GM12891 (cell line): ENCODE data around the gene CYP8B1.

Experiments
- DNase-seq: peaks from one replicate; pipeline ENCODE4 v3.0.0; 2011; ENCODE audit warnings: low spot score; ENCODE audit not compliant: insufficient read length
- FAIRE-seq: peaks from 2 replicates; lab custom pipeline; 2011; peaks lifted over from hg19 to GRCh38; lab: Jason Lieb, UNC
- PAX5 ChIP-seq: IDR thresholded peaks from 2 replicates; pipeline ENCODE4 v1.6.1; 2011; ENCODE audit warnings: low read length, moderate library complexity, mild to moderate bottlenecking; ENCODE audit not compliant: insufficient read depth, severe bottlenecking
- POLR2A ChIP-seq: IDR thresholded peaks from 2 replicates; pipeline ENCODE4 v1.6.1; 2011; ENCODE audit warnings: low read depth, low read length, control low read depth
- POLR2AphosphoS5 ChIP-seq: IDR thresholded peaks from 2 replicates; pipeline ENCODE4 v1.6.1; 2011; ENCODE audit warnings: low read depth, low read length, control low read depth
- POU2F2 ChIP-seq: IDR thresholded peaks from 2 replicates; pipeline ENCODE4 v1.6.1; 2011; ENCODE audit warnings: low read depth, mild to moderate bottlenecking, control low read depth, low read length, moderate library complexity
- SPI1 ChIP-seq: IDR thresholded peaks from 2 replicates; pipeline ENCODE4 v1.6.1; 2011; ENCODE audit warnings: low read depth, low read length, control low read depth
- TAF1 ChIP-seq: IDR thresholded peaks from 2 replicates; pipeline ENCODE4 v1.6.1; 2011; ENCODE audit warnings: low read depth, low read length, control low read depth

Gene CYP8B1

DNA sequence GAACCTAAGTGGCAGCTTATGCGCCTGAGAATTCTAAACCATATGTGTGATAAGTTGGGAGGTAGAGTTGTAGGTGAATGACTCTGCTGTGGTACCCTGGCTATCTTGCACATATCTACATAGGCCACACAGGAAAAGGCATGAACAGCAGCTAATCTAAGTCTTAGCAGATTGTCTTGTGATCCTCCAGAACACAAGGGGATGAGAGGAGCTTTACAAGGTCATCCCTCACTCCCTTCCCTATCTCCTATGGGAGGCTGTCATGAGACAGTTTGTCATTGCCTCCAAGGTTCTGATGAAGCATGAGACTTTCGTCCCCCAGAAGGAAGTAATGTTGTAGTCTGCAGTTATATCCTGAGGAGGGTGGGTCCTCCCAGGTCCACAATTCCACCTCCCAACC, 26.6 kb upstream of the CYP8B1 start:
- no peak for FAIRE-seq
- no peak for DNase-seq
- no peak for TF ChIP-seq SPI1
- no peak for TF ChIP-seq POLR2A
- TF ChIP-seq POLR2AphosphoS5 = no peak
- TF ChIP-seq PAX5 = no peak
- TF ChIP-seq POU2F2 = no peak
- TF ChIP-seq TAF1 = no peak

DNA sequence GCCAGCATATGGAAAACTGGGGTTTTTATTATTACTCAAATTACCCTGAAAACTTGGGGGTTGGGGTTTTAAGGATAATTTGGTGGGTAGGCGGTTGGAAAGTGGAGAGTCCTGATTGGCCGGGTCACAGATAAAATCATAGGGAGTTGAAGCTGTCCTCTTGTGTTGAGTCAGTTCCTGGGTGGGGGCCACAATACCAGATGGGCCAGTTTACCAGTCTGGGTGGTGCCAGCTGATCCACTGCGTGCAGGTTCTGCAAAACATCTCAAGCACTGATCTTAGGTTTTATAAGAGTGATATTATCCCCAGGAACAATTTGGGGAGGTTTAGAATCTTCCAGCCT, 25.4 kb upstream of the CYP8B1 start:
- no peak for TF ChIP-seq POLR2A
- no peak for DNase-seq

DNA sequence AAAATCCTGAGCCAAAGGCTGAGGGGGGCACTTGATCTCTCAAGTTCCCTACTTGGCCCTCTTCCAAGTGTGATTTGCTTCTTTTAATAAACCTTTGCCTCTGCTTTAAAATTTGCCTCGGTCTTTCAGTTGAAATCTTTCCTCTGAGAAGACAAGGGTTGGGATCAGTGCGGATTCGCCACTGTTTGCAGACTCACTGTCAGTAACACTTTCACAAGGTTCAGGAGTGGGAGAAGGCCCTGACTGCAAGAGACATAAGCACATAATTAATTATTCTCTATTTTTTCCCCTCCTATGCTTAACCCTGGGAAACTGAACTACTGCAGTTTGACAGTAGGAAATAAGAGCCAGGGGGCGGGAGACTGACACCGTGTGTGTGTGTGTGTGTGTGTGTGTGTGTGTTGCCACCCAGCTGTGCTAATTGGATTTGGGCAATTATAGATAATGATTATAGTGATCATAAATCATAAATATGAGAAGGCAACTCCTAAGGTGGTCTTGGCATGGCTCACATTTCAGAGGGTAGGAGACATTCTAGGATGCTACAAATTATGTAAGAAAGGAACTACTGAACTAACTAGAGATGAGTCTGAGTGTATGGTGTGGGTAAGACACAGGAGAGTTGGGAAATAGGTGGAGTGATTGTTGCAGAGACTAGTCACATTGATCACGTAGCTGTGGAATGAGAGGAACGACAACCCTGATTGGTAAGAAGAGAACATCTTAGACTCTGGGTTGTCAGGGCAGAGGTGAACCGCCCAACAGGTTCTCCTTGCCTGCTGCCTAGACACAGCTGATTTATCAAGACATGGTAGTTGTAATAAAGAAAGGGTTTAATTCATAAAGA, 24.8 kb upstream of the CYP8B1 start:
- TF ChIP-seq POLR2AphosphoS5 (no peak), POLR2A (no peak), SPI1 (no peak), PAX5 (no peak), TAF1 (no peak), POU2F2 (no peak)
- no peak for DNase-seq
- FAIRE-seq = no peak

More for the DNA sequence above, 25.4 kb upstream of the CYP8B1 start:
- FAIRE-seq = no peak

DNA sequence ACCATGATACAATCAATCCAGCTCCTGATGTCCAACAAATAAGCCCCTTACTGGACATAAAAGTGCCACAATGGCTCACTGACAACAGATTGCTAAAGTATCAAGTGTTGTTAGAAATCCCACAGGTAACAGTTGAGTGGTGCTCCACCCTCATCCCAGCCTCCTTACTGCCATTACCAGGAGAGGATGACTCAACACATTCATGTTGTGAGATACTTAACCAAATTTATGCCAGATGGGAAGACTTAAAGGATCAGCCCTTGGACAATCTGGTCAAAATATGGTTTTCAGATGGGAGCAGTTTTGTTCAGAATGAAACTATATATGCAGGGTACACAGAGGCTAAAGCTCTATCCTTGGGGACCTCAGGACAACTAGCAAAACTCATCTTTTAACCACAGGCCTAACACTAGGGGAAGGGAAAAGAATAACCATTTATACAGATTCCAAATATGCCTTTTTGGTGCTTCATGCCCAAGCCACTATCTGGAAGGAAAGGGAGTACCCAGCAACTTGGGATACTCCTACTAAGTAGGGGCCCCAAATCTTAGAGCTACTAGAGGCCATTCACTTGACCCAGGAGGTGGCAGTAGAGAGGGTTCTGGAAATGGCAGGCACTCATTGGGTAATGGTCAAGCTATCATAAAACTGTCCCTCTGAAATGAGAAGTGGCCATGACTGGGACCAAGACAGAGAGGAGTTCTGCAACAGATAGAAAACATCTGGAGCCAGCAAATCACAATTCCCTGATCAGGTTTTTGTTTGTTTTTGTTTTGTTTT, 23.4 kb upstream of the CYP8B1 start:
- DNase-seq = no peak
- no peak for FAIRE-seq
- TF ChIP-seq POU2F2 (no peak), TAF1 (no peak), POLR2A (no peak), SPI1 (no peak)

DNA sequence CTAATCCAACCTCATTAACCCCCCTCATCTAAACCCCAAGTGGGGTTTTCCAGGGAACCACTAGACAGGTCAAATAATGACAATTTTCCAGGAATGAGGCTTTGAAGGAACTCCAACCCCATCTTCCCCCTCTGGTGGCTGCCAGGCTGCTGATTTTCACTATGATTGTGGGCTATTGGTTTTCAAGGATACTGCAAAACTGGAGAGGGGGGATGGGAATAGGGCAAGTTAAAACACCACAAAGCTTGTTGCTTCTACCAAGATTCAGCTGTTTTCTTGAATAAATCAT, 19.8 kb upstream of the CYP8B1 start:
- no peak for DNase-seq
- no peak for TF ChIP-seq PAX5
- TF ChIP-seq POU2F2 = no peak
- TF ChIP-seq POLR2A = no peak
- no peak for TF ChIP-seq POLR2AphosphoS5
- no peak for TF ChIP-seq TAF1
- no peak for TF ChIP-seq SPI1
- FAIRE-seq = no peak

DNA sequence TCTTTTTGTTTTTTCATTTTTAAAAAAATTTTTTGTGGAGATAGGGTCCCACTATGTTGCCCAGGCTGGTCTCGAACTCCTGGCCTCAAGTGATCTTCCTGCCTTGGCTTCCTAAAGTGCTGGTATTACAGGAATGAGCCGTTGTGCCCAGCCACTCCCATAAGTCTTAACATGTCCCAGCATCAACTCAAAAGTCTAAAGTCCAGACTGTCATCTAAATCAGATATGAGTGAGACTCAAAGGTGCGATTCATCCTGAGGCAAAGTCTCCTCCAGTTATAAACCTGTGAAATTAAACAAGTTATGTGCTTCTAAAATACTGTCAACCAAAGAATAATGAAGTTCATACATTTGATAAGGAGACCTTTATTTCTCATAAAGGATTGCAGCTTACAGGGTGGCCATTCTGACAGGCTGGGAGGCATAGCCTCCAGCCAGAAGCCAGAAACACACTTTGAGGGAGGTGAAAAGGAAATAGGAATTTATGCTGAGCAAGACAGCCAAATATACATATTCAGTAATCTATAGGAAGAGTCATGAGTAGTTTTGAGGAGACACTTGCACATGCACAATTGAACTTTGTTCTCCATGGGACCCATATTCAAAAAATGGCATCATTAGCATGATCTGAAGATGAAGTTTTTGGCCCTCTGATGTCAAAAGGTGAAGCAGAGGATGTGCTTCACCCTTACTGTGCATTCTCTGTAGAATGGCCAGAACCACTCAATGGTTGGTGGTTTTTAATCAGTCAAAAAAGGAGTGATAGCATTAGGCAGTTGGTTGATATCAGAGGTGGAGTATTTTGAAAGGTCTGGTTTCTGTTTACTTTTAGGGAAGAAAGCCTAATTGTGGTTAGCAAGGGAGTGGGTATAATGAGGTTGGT, 19.3 kb upstream of the CYP8B1 start:
- no peak for FAIRE-seq
- DNase-seq = no peak
- TF ChIP-seq SPI1 = no peak
- no peak for TF ChIP-seq TAF1
- TF ChIP-seq PAX5 = no peak
- no peak for TF ChIP-seq POU2F2
- no peak for TF ChIP-seq POLR2AphosphoS5
- no peak for TF ChIP-seq POLR2A

DNA sequence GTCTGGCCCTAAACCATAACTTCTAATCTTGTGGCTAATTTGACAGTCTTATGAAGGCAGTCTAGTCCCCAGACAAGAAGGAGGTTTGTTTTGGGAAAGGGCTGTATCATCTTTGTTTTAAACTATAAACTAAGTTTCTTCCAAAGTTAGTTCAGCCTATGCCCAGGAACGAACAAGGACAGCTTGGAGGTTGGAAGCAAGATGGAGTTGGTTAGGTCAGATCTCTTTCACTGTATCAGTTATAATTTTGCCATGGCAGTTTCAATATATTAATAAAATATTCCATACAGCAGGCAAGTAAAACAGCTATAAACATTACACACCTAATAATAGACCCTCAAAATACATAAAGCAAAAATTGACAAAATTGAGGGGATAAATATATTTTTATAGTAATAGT, 17.1 kb upstream of the CYP8B1 start:
- DNase-seq (no peak), FAIRE-seq (no peak)
- no peak for TF ChIP-seq POLR2A
- TF ChIP-seq POLR2AphosphoS5 = no peak
- TF ChIP-seq POU2F2 = no peak
- TF ChIP-seq TAF1 = no peak
- no peak for TF ChIP-seq SPI1
- TF ChIP-seq PAX5 = no peak

DNA sequence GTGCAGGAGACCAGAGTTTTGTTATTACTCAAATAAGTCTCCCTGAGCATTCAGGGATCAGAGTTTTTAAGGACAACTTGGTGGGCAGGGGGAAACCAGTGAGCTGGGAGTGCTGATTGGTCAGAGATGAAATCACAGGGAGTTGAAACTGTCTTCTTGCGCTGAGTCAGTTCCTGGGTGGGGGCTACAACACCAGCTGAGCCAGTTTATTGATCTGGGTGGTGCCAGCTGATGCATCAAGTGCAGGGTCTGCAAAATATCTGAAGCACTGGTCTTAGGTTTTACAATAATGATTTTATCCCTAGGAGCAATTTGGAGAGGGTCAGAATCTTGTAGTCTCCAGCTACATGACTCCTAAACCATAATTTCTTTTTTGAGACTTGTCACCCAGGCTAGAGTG, 16.5 kb upstream of the CYP8B1 start:
- TF ChIP-seq POLR2AphosphoS5 (no peak), POLR2A (no peak), PAX5 (no peak), TAF1 (no peak), POU2F2 (no peak), SPI1 (no peak)
- FAIRE-seq (no peak), DNase-seq (no peak)

DNA sequence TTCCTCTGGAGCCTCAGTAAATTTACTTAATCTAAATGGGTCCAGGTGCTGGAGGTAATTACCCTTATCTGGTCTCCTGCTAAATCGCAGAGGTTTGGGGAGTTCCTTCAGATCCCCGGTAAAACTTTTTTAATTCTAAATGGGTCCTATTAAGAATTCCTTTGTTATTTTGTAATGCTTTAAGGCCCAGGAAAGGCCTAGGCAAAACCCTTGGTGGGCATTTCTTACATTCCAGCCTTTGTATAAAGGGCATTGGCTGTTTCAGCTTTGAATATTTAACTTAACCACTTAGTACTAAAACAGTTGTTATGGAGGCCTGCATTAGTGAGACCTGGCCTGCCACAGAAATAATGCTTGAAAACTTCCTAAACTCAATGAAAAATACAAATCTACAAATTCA, 15.4 kb upstream of the CYP8B1 start:
- DNase-seq (no peak), FAIRE-seq (no peak)
- TF ChIP-seq TAF1 (no peak), PAX5 (no peak), POU2F2 (no peak), SPI1 (no peak), POLR2AphosphoS5 (no peak), POLR2A (no peak)
